ENCODE data around the gene AAK1.

DNA sequence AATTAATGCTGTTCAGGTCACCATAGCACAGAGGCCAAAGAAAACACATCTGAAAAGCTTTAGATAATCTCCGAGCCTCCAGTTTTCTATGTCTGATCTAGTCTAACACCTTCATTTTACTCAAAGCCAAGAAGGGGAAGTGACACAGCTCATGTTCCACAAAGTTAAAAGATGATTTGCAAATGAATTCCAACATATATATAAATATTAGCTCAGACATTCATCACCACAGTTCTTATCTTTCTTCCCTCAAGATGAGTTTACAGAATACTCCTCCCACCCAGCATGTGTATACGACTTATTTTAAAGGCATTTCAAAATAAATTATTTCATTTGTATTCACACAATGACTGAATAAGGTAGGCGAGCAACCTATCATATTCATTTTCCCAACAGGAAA lies 82.4 kb downstream of the AAK1 start:
- no peak for TF ChIP-seq EZH2 (IDR thresholded peaks at IDR 0.05; ENCODE audit: insufficient read depth, low read length)
- TF ChIP-seq, protein P1, sequence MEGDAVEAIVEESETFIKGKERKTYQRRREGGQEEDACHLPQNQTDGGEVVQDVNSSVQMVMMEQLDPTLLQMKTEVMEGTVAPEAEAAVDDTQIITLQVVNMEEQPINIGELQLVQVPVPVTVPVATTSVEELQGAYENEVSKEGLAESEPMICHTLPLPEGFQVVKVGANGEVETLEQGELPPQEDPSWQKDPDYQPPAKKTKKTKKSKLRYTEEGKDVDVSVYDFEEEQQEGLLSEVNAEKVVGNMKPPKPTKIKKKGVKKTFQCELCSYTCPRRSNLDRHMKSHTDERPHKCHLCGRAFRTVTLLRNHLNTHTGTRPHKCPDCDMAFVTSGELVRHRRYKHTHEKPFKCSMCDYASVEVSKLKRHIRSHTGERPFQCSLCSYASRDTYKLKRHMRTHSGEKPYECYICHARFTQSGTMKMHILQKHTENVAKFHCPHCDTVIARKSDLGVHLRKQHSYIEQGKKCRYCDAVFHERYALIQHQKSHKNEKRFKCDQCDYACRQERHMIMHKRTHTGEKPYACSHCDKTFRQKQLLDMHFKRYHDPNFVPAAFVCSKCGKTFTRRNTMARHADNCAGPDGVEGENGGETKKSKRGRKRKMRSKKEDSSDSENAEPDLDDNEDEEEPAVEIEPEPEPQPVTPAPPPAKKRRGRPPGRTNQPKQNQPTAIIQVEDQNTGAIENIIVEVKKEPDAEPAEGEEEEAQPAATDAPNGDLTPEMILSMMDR (IDR thresholded peaks at IDR 0.05; ENCODE audit: insufficient read depth, low read depth, low read length): no peak

Measured in astrocyte (in vitro differentiated cells and primary cell).